ENCODE data around the gene MSMP. TPM values are rescaled to one million over a fixed set of nuclear protein-coding genes. Genes with fewer than 3 reads are reported as not detected.

Gene MSMP
- total RNA-seq, 1 donor from 2014 or later = 23.2 TPM

- no peak for DNase-seq (ENCODE audit: low read depth, low spot score)
These were observed 30.6 kb downstream of the MSMP start for GRCh38 chr9:35723426-35723825.

- DNase-seq (ENCODE audit: low read depth, low spot score) = no peak
These were observed 34.5 kb downstream of the MSMP start for GRCh38 chr9:35719546-35719945.

GRCh38 chr9:35718721-35719511 is 35.2 kb downstream of the MSMP start:
- DNase-seq (ENCODE audit: low read depth, low spot score) = no peak

GRCh38 chr9:35717132-35717870 is 36.8 kb downstream of the MSMP start:
- no peak for DNase-seq (ENCODE audit: low read depth, low spot score)

GRCh38 chr9:35716230-35716629 is 37.8 kb downstream of the MSMP start:
- no peak for DNase-seq (ENCODE audit: low read depth, low spot score)

- no peak for DNase-seq (ENCODE audit: low read depth, low spot score)
These were observed 39.4 kb downstream of the MSMP start for GRCh38 chr9:35714579-35715252.

GRCh38 chr9:35714123-35714522 is 40.0 kb downstream of the MSMP start:
- DNase-seq (ENCODE audit: low read depth, low spot score) = no peak

GRCh38 chr9:35713578-35713977 is 40.5 kb downstream of the MSMP start:
- no peak for DNase-seq (ENCODE audit: low read depth, low spot score)

GRCh38 chr9:35712762-35713400 is 41.2 kb downstream of the MSMP start:
- DNase-seq (ENCODE audit: low read depth, low spot score) = no peak

GRCh38 chr9:35711501-35712428 is 42.3 kb downstream of the MSMP start:
- DNase-seq (ENCODE audit: low read depth, low spot score) = no peak

GRCh38 chr9:35710818-35711500 is 43.1 kb downstream of the MSMP start:
- no peak for DNase-seq (ENCODE audit: low read depth, low spot score)

- DNase-seq (ENCODE audit: low read depth, low spot score) = no peak
These were observed 45.9 kb downstream of the MSMP start for GRCh38 chr9:35708146-35708545.

GRCh38 chr9:35706951-35707350 is 47.1 kb downstream of the MSMP start:
- DNase-seq (ENCODE audit: low read depth, low spot score) = no peak

GRCh38 chr9:35705836-35706430 is 48.1 kb downstream of the MSMP start:
- no peak for DNase-seq (ENCODE audit: low read depth, low spot score)

- no peak for DNase-seq (ENCODE audit: low read depth, low spot score)
These were observed 48.7 kb downstream of the MSMP start for GRCh38 chr9:35705372-35705771.

GRCh38 chr9:35703906-35704672 is 50.0 kb downstream of the MSMP start:
- no peak for DNase-seq (ENCODE audit: low read depth, low spot score)
